A673 (cell line): ENCODE measurements around the gene TXNL4B. TPM values are rescaled to one million over a fixed set of nuclear protein-coding genes. Genes with fewer than 3 reads are reported as not detected.

Source experiments
- BruUV-seq: library from RNA; stranded (reverse); fragments of 400-500 nt; replicated peaks from 2 replicates; lab custom pipeline; 2021; lab: Mats Ljungman, UMichigan
- CTCF ChIA-PET: fragments of 300-600 bp; sonication (Branson Sonifier 250); formaldehyde crosslinking; loops from one replicate; lab custom pipeline; 2022; ENCODE audit warnings: antibody characterized with exemption; lab: Charles Lee
- POLR2A ChIA-PET: fragments of 300-600 bp; sonication (Branson Sonifier 250); formaldehyde crosslinking; loops from one replicate; lab custom pipeline; 2022; ENCODE audit warnings: antibody characterized with exemption; ENCODE audit not compliant: low non-redundant PET; lab: Charles Lee
- DNase-seq: peaks from one replicate; pipeline ENCODE4 v3.0.0-alpha.2; 2015; ENCODE audit warnings: low spot score
- H3K27ac ChIP-seq: fragments of 200-600 bp; sonication (generic); 2 replicates; pipeline ENCODE4 v1.5.1; 2016; ENCODE audit warnings: mixed run types, low read depth, mild to moderate bottlenecking, mixed read lengths, antibody characterized with exemption, low read length; ENCODE audit not compliant: poor library complexity, severe bottlenecking
- H3K27me3 ChIP-seq: fragments of 200-600 bp; sonication (generic); replicated peaks from 2 replicates; pipeline ENCODE4 v1.6.1; 2017; ENCODE audit warnings: mixed run types, low read depth, mild to moderate bottlenecking, mixed read lengths, antibody characterized with exemption, low read length; ENCODE audit not compliant: insufficient read depth, poor library complexity
- H3K36me3 ChIP-seq: fragments of 200-600 bp; sonication (generic); 2 replicates; pipeline ENCODE4 v1.6.1; 2016; ENCODE audit warnings: mixed run types, mild to moderate bottlenecking, mixed read lengths, antibody characterized with exemption, low read length; ENCODE audit not compliant: insufficient read depth, poor library complexity, severe bottlenecking
- H3K4me1 ChIP-seq: fragments of 200-600 bp; sonication (generic); 2 replicates; pipeline ENCODE4 v1.6.1; 2017; ENCODE audit warnings: mixed run types, mild to moderate bottlenecking, mixed read lengths, antibody characterized with exemption, low read length; ENCODE audit not compliant: insufficient read depth, poor library complexity, severe bottlenecking
- H3K4me3 ChIP-seq: fragments of 200-600 bp; sonication (generic); 2 replicates; pipeline ENCODE4 v1.5.1; 2016; ENCODE audit warnings: low read depth, mixed run types, mild to moderate bottlenecking, mixed read lengths, low read length; ENCODE audit not compliant: poor library complexity, severe bottlenecking
- H3K9me3 ChIP-seq: fragments of 200-600 bp; sonication (generic); 2 replicates; pipeline ENCODE4 v1.6.1; 2016; ENCODE audit warnings: mixed run types, low read depth, mild to moderate bottlenecking, mixed read lengths, antibody characterized with exemption, low read length; ENCODE audit not compliant: poor library complexity, severe bottlenecking
- CTCF ChIP-seq: fragments of 300-800, 200-600 bp; sonication (generic); conservative IDR thresholded peaks from 2 replicates; pipeline ENCODE4 v1.5.1; 2017; ENCODE audit warnings: low read depth, mild to moderate bottlenecking, antibody characterized with exemption, low read length, moderate library complexity, mixed read lengths
- EZH2 ChIP-seq: fragments of 200-600 bp; sonication (generic); IDR thresholded peaks from 2 replicates; pipeline ENCODE4 v1.6.1; 2017; ENCODE audit warnings: borderline replicate concordance, low read depth, mild to moderate bottlenecking, mixed read lengths, antibody characterized with exemption, low read length; ENCODE audit not compliant: poor library complexity, severe bottlenecking
- intact Hi-C: fragments of 100-400 bp; cut with micrococcal nuclease; formaldehyde crosslinking; loops from one replicate; pipeline ENCODE4 v1.10.0; 2022; ENCODE audit not compliant: unreplicated experiment
- total RNA-seq: library from RNA; stranded (reverse); gene quantifications from 2 replicates; pipeline ENCODE4 v1.2.3, GENCODE V29; 2021

The TXNL4B gene
- total RNA-seq, 1 experiment from 2014 or later: 15.8 TPM

- ChIA-PET POLR2A (no interaction called here), CTCF (no interaction called here)
- no peak for DNase-seq
- BruUV-seq: no TSS peak
- intact Hi-C loops: no loop called here
- no peaks in the 10 kb centered on the region for H3K4me1 ChIP-seq
- H3K27ac ChIP-seq: no peak overlapping the region
- H3K36me3 ChIP-seq: no peaks in the 10 kb centered on the region
- no peak overlapping the region for H3K4me3 ChIP-seq
- H3K9me3 ChIP-seq: no peaks in the 10 kb centered on the region
- TF ChIP-seq EZH2 (no peak), CTCF (no peak)
- H3K27me3 ChIP-seq: no peaks in the 10 kb centered on the region
Observed at GRCh38 chr16:72051818-72052217, 41.6 kb downstream of the TXNL4B start.

- no TSS peak for BruUV-seq
- H3K9me3 ChIP-seq: no peaks in the 10 kb centered on the region
- no peak for DNase-seq
- H3K4me1 ChIP-seq: no peaks in the 10 kb centered on the region
- H3K36me3 ChIP-seq: no peaks in the 10 kb centered on the region
- no peaks in the 10 kb centered on the region for H3K27me3 ChIP-seq
- intact Hi-C loops: no loop called here
- H3K4me3 ChIP-seq: no peak overlapping the region
- TF ChIP-seq CTCF: no peak
- TF ChIP-seq EZH2: no peak
- CTCF ChIA-PET: no interaction called here
- POLR2A ChIA-PET: no interaction called here
- no peak overlapping the region for H3K27ac ChIP-seq
Observed at GRCh38 chr16:72050769-72051464, 42.5 kb downstream of the TXNL4B start.

- no peak overlapping the region for H3K27ac ChIP-seq
- BruUV-seq: no TSS peak
- intact Hi-C loops: no loop called here
Observed at GRCh38 chr16:72049110-72049509, 44.3 kb downstream of the TXNL4B start.

More at GRCh38 chr16:72049110-72049509, 44.3 kb downstream of the TXNL4B start:
- no peaks in the 10 kb centered on the region for H3K4me1 ChIP-seq
- H3K9me3 ChIP-seq: no peaks in the 10 kb centered on the region
- ChIA-PET POLR2A (no interaction called here), CTCF (no interaction called here)
- no peak for DNase-seq
- H3K4me3 ChIP-seq: no peak overlapping the region
- TF ChIP-seq EZH2 (no peak), CTCF (no peak)
- no peaks in the 10 kb centered on the region for H3K27me3 ChIP-seq
- H3K36me3 ChIP-seq: no peaks in the 10 kb centered on the region
